Amniotic epithelial cell (primary cell): ENCODE measurements around the gene PISD.

Experiments used
- DNase-seq: peaks from one replicate; pipeline ENCODE4 v3.0.0-alpha.2; 2010; ENCODE audit warnings: low read depth

Gene PISD

DNA sequence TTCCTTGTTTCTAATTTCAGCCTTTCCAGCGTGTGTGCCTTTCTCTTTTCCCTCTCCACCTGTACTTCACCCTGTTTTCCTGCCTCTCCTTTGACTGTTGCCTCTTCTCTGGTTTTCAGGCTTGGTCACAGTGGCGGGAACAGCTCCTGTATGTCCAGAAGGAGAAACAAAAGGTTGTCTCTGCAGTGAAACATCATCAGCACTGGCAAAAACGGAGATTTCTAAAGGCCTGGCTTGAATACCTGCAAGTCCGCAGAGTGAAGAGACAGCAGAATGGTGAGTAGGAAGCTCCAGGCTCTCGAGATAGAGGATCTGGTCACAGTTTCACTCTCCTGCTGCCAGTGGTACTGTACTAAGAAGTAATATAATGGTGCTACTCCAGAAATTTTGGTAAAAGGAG is 89.1 kb downstream of the PISD start:
- DNase-seq: no peak

- DNase-seq: no peak
Measured at GRCh38 chr22:31569126-31569525, 92.9 kb downstream of the PISD start.
